Left kidney (tissue), 8 donors: Measurements from ENCODE around the gene RAPGEF4. TPM values are rescaled to one million over a fixed set of nuclear protein-coding genes. Genes with fewer than 3 reads are reported as not detected.

Source experiments
- DNase-seq: peaks from one replicate; pipeline ENCODE4 v3.0.0-alpha.2; 2013
- long read RNA-seq, 8 donors: transcript quantifications; one replicate each; lab custom pipeline, GENCODE V29; 2026
- polyA plus RNA-seq: library from polyadenylated mRNA; unstranded; fragments of 120-200 nt; gene quantifications from one replicate; pipeline ENCODE4 v1.2.1, GENCODE V29; 2013; ENCODE audit not compliant: insufficient read length

RAPGEF4 gene
- 13.4 TPM for polyA plus RNA-seq
- long read RNA-seq, donor 1, result 0 reads
- long read RNA-seq, donor 2, full-length matches to known transcripts, result 1 of 1 reads
- long read RNA-seq, donor 2, partial matches to known transcripts, result 0 of 1 reads
- long read RNA-seq, donor 2, other reads (novel, unspliced or antisense), result 0 of 1 reads
- long read RNA-seq, donor 3, partial matches to known transcripts, result 0 of 1 reads
- long read RNA-seq, donor 3, other reads (novel, unspliced or antisense), result 0 of 1 reads
- long read RNA-seq, donor 4, result 0 reads
- long read RNA-seq, donor 5, partial matches to known transcripts, result 6 of 6 reads
- long read RNA-seq, donor 5, other reads (novel, unspliced or antisense), result 0 of 6 reads
- long read RNA-seq, donor 6, result 0 reads
- long read RNA-seq, donor 7, partial matches to known transcripts, result 0 of 1 reads
- long read RNA-seq, donor 7, other reads (novel, unspliced or antisense), result 0 of 1 reads
- long read RNA-seq, donor 8, result 0 reads

- peak; percentile 10 for DNase-seq
Observed at GRCh38 chr2:172735582-172736423, at the start of gene RAPGEF4. Gene RAPGEF4, plus strand, starts transcription at chr2:172735845. Its CDS starts 139 bp downstream, at chr2:172735984.

GRCh38 chr2:172693037-172693436 lies 42.6 kb upstream of the RAPGEF4 start:
- no peak for DNase-seq

GRCh38 chr2:172693529-172694455 lies 41.9 kb upstream of the RAPGEF4 start:
- DNase-seq, result no peak

GRCh38 chr2:172697296-172697695 lies 38.3 kb upstream of the RAPGEF4 start:
- DNase-seq, result no peak

GRCh38 chr2:172698041-172698863 lies 37.4 kb upstream of the RAPGEF4 start:
- DNase-seq, result no peak

GRCh38 chr2:172701250-172701649 lies 34.4 kb upstream of the RAPGEF4 start:
- no peak for DNase-seq

GRCh38 chr2:172702451-172702850 lies 33.2 kb upstream of the RAPGEF4 start:
- no peak for DNase-seq

GRCh38 chr2:172704072-172704936 lies 31.3 kb upstream of the RAPGEF4 start:
- peak; percentile 8 for DNase-seq

GRCh38 chr2:172705352-172705751 lies 30.3 kb upstream of the RAPGEF4 start:
- DNase-seq, result no peak

- DNase-seq, result no peak
Observed at GRCh38 chr2:172708247-172708646, 27.4 kb upstream of the RAPGEF4 start.

GRCh38 chr2:172709566-172710291 lies 25.9 kb upstream of the RAPGEF4 start:
- DNase-seq, result no peak

- peak; percentile 43 for DNase-seq
Observed at GRCh38 chr2:172710584-172711047, 25.0 kb upstream of the RAPGEF4 start.

GRCh38 chr2:172711110-172711509 lies 24.5 kb upstream of the RAPGEF4 start:
- DNase-seq, result no peak

GRCh38 chr2:172712251-172712650 lies 23.4 kb upstream of the RAPGEF4 start:
- no peak for DNase-seq

- no peak for DNase-seq
Observed at GRCh38 chr2:172713365-172713875, 22.2 kb upstream of the RAPGEF4 start.

- no peak for DNase-seq
Observed at GRCh38 chr2:172722481-172722880, 13.2 kb upstream of the RAPGEF4 start.

GRCh38 chr2:172723286-172723685 lies 12.4 kb upstream of the RAPGEF4 start:
- DNase-seq, result no peak

GRCh38 chr2:172724724-172725123 lies 10.9 kb upstream of the RAPGEF4 start:
- no peak for DNase-seq

GRCh38 chr2:172725284-172725683 lies 10.4 kb upstream of the RAPGEF4 start:
- DNase-seq, result no peak
